OCI-LY1 (cell line): ENCODE results near the gene CARS2.
"Not testable (repeated sequence)": the region's sequence is repeated elsewhere in the genome, so short reads cannot be mapped to it uniquely, and the experiment has no call there.

Source experiments
- H2AFZ ChIP-seq: fragments of 200-600 bp; sonication (generic), shearing (Covaris generic); 2 replicates; pipeline ENCODE4 v1.6.0; 2014; ENCODE audit warnings: antibody characterized with exemption, mild to moderate bottlenecking, low read length
- H3F3A ChIP-seq: fragments of 200-600 bp; sonication (generic), shearing (Covaris generic); 2 replicates; pipeline ENCODE4 v1.6.0; 2014; ENCODE audit warnings: mild to moderate bottlenecking, antibody characterized with exemption, low read length, moderate library complexity; ENCODE audit not compliant: insufficient read depth
- H3K27ac ChIP-seq: fragments of 200-600 bp; sonication (generic); 2 replicates; pipeline ENCODE4 v1.5.1; 2014; ENCODE audit warnings: low read length, mixed run types, mild to moderate bottlenecking, low read depth; ENCODE audit not compliant: poor library complexity, severe bottlenecking
- H3K27me3 ChIP-seq: fragments of 200-600 bp; sonication (generic); 2 replicates; pipeline ENCODE4 v1.6.0; 2014; ENCODE audit warnings: antibody characterized with exemption, mild to moderate bottlenecking, low read length, moderate library complexity; ENCODE audit not compliant: insufficient read depth
- H3K36me3 ChIP-seq: fragments of 200-600 bp; sonication (generic); 2 replicates; pipeline ENCODE4 v1.6.1; 2014; ENCODE audit warnings: mild to moderate bottlenecking, antibody characterized with exemption, low read length, moderate library complexity, mixed read lengths; ENCODE audit not compliant: insufficient read depth
- H3K4me1 ChIP-seq: fragments of 200-600 bp; sonication (generic); 2 replicates; pipeline ENCODE4 v1.5.1; 2014; ENCODE audit warnings: mild to moderate bottlenecking, low read length, moderate library complexity; ENCODE audit not compliant: insufficient read depth, severe bottlenecking
- H3K4me2 ChIP-seq: fragments of 200-600 bp; sonication (generic), shearing (Covaris generic); 2 replicates; pipeline ENCODE4 v1.6.1; 2014; ENCODE audit warnings: low read length
- H3K4me3 ChIP-seq: fragments of 200-600 bp; sonication (generic); 2 replicates; pipeline ENCODE4 v1.5.1; 2014; ENCODE audit warnings: low read length, low read depth, mild to moderate bottlenecking, mixed read lengths; ENCODE audit not compliant: poor library complexity, severe bottlenecking
- H3K79me2 ChIP-seq: fragments of 200-600 bp; shearing (Covaris generic); 2 replicates; pipeline ENCODE4 v1.6.1; 2016; ENCODE audit warnings: mixed run types, low read length, mixed read lengths; ENCODE audit not compliant: insufficient read depth
- H3K9ac ChIP-seq: fragments of 200-600 bp; sonication (generic), shearing (Covaris generic); 2 replicates; pipeline ENCODE4 v1.6.1; 2014; ENCODE audit warnings: mild to moderate bottlenecking, low read length, mixed read lengths
- H3K9me2 ChIP-seq: fragments of 200-600 bp; sonication (generic), shearing (Covaris generic); 2 replicates; pipeline ENCODE4 v1.6.1; 2014; ENCODE audit warnings: low read depth, mild to moderate bottlenecking, low read length, mixed read lengths
- H3K9me3 ChIP-seq: fragments of 200-600 bp; shearing (Covaris generic); 2 replicates; pipeline ENCODE4 v1.6.1; 2014; ENCODE audit warnings: low read length, mixed read lengths
- H4K20me1 ChIP-seq: fragments of 200-600 bp; sonication (generic), shearing (Covaris generic); 2 replicates; pipeline ENCODE4 v1.6.0; 2016; ENCODE audit warnings: mild to moderate bottlenecking, low read length; ENCODE audit not compliant: insufficient read depth
- CTCF ChIP-seq: fragments of 200-600 bp; sonication (generic), shearing (Covaris generic); IDR thresholded peaks from 2 replicates; pipeline ENCODE4 v1.5.1; 2017; ENCODE audit warnings: mild to moderate bottlenecking, antibody characterized with exemption, low read length, moderate library complexity, mixed read lengths
- EZH2 ChIP-seq: fragments of 200-600 bp; sonication (generic), shearing (Covaris generic); IDR thresholded peaks from 2 replicates; pipeline ENCODE4 v1.8.0; 2017; ENCODE audit warnings: borderline replicate concordance, mixed run types, mild to moderate bottlenecking, antibody characterized with exemption, low read length, moderate library complexity, mixed read lengths

CARS2 gene

GRCh38 chr13:110731072-110731471 is 25.2 kb upstream of the CARS2 start:
- Histone ChIP-seq H3F3A (no peaks in the 10 kb centered on the region), H3K9me3 (no peaks in the 10 kb centered on the region), H3K79me2 (no peaks in the 10 kb centered on the region), H3K4me3 (no peak overlapping the region), H3K9me2 (no peaks in the 10 kb centered on the region), H3K4me1 (peaks cover 20% of the 10 kb centered on the region), H3K36me3 (0 out of 2 replicates have a peak, but pooled peaks cover 6% of the 10 kb centered on the region), H4K20me1 (no peaks in the 10 kb centered on the region), H3K9ac (no peak overlapping the region), H3K27ac (no peak overlapping the region), H3K27me3 (no peaks in the 10 kb centered on the region), H2AFZ (no peak overlapping the region), H3K4me2 (no peak overlapping the region)
- TF ChIP-seq EZH2 (no peak), CTCF (no peak)

DNA sequence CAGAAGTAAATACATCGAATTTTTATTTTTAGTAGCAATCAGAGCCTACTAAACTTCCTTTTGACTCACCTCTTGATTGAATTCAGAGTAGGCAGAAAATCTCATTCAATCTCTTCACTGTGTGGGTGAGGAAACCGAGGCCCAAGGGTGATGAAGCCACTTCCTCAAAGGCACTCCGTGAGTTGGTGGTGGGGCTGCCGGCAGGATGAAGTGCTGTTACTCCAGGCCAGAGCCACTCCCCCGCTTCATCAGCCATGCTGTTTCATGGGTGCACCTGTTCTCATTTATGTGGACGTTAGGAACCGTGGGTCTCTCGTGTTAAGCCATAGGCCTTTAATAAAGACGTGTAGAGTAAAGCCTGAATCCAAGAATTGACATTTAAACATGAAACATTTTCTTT is 20.8 kb upstream of the CARS2 start:
- H3K27ac ChIP-seq = peak overlapping the region; percentile 35
- H3K9me2 ChIP-seq = no peaks in the 10 kb centered on the region
- H3K4me3 ChIP-seq = no peak overlapping the region
- H3K9me3 ChIP-seq = no peaks in the 10 kb centered on the region
- peaks cover 20% of the 10 kb centered on the region for H3K4me1 ChIP-seq
- H3K4me2 ChIP-seq = peak overlapping the region; percentile 24; the same call in 1 of the 2 replicates
- no peaks in the 10 kb centered on the region for H3K79me2 ChIP-seq
- H3K9ac ChIP-seq = no peak overlapping the region; the same call in 1 of the 2 replicates
- TF ChIP-seq CTCF (no peak), EZH2 (no peak)
- 0 out of 2 replicates have a peak, but pooled peaks cover 4% of the 10 kb centered on the region for H3F3A ChIP-seq
- no peaks in the 10 kb centered on the region for H4K20me1 ChIP-seq
- peaks cover 16% of the 10 kb centered on the region for H3K36me3 ChIP-seq
- H2AFZ ChIP-seq = no peak overlapping the region
- no peaks in the 10 kb centered on the region for H3K27me3 ChIP-seq

DNA sequence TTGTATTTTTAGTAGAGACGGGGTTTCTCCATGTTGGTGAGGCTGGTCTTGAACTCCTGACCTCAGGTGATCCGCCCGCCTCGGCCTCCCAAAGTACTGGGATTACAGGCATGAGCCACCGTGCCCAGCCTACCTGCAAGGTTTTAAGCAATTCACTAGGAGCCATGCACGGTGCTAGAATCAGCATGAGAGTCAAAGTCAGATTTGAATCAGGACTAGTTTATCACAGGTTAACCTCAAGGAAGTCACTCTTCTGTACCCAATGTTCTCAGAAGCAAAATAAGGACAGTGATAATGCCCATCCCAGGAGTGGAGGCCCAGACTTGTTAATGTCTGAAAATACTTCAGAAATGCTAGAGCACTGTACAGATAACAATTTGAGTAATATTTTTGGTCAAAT is 20.2 kb upstream of the CARS2 start:
- Histone ChIP-seq H3K4me1 (peaks cover 20% of the 10 kb centered on the region), H3K4me2 (peak overlapping the region; percentile 24; the same call in 1 of the 2 replicates), H3K36me3 (peaks cover 19% of the 10 kb centered on the region), H3K27ac (peak overlapping the region; percentile 35)
- not testable (repeated sequence) for H4K20me1 ChIP-seq, H3K79me2 ChIP-seq, H3K9ac ChIP-seq, H2AFZ ChIP-seq, H3F3A ChIP-seq, H3K27me3 ChIP-seq, H3K4me3 ChIP-seq, H3K9me2 ChIP-seq, H3K9me3 ChIP-seq

GRCh38 chr13:110723598-110723997 is 17.7 kb upstream of the CARS2 start:
- peaks cover 24% of the 10 kb centered on the region for H3K79me2 ChIP-seq
- H2AFZ ChIP-seq = no peak overlapping the region
- H3K9me2 ChIP-seq = no peaks in the 10 kb centered on the region
- no peak overlapping the region for H3K4me3 ChIP-seq
- H4K20me1 ChIP-seq = 0 out of 2 replicates have a peak, but pooled peaks cover 5% of the 10 kb centered on the region
- no peaks in the 10 kb centered on the region for H3K27me3 ChIP-seq
- peaks cover 20% of the 10 kb centered on the region for H3K4me1 ChIP-seq
- 0 out of 2 replicates have a peak, but pooled peaks cover 4% of the 10 kb centered on the region for H3F3A ChIP-seq
- TF ChIP-seq EZH2 = no peak
- no peak for TF ChIP-seq CTCF
- H3K9me3 ChIP-seq = no peaks in the 10 kb centered on the region
- no peak overlapping the region for H3K9ac ChIP-seq
- H3K36me3 ChIP-seq = peaks cover 44% of the 10 kb centered on the region
- no peak overlapping the region for H3K4me2 ChIP-seq
- no peak overlapping the region for H3K27ac ChIP-seq
